GM21529 (cell line): ENCODE results near the gene ARSD.

Source experiments
- ATAC-seq: cut with Tn5 transposase; IDR thresholded peaks from one replicate; pipeline ENCODE4 v1.9.1; 2021; ENCODE audit not compliant: unreplicated experiment

Gene ARSD

DNA sequence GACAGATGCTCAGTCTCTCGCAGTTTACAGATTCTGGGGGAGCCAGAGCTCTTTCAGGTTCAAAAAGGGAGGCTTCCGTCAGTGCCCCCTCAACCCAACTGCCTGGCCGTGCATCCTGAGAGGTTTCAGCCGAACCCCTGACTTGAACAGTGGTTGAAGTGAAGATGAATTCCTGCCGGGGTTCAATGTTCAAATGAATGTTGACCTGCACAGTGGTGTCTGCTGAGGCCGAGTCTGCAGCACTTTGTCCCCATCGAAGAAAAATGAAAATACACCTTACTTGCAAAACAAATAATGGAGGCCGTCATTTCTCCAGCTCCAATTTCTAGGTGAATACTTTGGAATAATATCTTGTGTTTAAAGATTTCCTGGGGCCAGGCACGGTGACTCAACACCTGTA, 66.7 kb downstream of the ARSD start:
- ATAC-seq = no peak

DNA sequence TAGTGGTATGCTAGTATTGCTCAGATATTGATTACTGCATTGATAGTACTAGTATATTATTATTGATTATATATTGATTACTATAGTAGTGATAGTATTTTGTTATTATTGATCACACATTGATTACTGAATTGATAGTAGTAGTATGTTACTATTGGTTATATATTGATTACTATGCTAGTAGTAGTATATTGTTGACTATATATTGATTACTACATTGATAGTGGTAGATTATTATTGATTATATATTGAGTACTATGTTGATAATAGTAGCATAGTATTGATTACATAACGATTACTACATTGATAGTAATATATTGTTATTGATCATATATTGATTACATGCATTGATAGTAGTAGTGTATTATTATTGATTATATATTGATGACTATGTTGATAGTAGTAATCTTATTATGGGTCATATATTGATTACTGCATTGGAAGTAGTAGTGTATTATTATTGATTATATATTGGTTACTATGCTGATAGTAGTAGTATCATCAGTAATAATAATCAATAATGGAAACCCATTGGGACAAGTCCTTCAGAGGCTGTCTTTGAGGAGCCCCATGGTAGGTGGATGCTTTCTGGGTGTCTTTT, 69.8 kb downstream of the ARSD start:
- no peak for ATAC-seq

DNA sequence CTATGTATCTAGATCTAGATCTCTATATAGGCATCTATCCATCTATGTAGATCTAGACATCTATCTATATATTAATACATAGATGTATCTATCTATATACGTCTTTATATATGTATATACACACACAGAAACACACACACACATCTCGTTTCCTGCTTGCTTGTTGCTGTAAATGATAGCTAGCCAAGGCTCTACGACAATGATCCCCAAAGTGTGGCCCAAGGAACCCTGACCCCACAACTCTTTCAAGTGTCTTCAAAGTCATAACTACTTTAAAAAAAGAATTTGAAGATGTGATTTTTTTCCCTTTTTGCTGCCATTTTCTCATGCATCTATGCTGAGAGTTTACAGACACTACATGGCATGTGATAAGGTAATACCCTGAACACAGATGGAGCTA, 71.6 kb downstream of the ARSD start:
- ATAC-seq = no peak

DNA sequence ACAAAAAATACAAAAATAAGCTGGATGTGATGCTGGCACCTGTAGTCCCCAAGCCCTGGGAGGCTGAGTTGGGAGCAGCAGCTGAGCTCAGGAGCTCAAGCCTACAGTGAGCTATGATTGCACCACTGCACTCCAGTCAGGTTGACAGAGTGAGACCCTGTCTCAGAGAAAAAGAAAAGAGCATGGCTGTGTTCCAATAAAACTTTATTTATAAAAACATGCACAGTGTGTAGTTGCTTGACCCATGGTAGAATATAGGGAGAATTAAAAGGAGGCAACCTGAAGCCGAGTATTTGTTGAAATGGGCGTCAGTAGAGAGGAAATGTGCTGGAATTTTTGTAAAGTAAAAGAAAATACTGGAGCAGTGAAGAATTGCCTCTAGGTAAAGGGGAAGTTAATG, 73.4 kb downstream of the ARSD start:
- no peak for ATAC-seq

DNA sequence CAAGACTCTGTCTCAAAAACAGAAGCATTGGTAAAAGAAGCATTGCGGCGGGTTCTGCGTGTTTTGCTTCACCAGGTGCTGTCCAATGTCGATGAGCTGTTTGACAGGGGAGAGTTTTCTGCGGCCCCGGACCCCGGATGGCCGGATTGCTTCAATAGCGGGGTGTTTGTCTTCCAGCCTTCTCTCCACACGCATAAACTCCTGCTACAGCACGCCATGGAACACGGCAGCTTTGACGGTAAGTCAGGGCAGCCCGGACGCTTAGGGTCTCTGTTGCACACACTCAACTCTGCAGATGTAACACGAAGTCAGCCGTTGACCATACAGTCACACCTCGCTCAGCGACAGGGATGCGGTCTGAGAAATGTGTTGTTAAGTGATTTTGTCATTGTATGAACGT, 74.2 kb downstream of the ARSD start:
- no peak for ATAC-seq
